GM03348 (cell line): ENCODE results near the gene ACO2.
"Not testable (repeated sequence)": the region's sequence is repeated elsewhere in the genome, so short reads cannot be mapped to it uniquely, and the experiment has no call there.

ENCODE experiments used
- DNase-seq: peaks from one replicate; pipeline ENCODE4 v3.0.0; 2012; ENCODE audit warnings: low spot score

The ACO2 gene

DNA sequence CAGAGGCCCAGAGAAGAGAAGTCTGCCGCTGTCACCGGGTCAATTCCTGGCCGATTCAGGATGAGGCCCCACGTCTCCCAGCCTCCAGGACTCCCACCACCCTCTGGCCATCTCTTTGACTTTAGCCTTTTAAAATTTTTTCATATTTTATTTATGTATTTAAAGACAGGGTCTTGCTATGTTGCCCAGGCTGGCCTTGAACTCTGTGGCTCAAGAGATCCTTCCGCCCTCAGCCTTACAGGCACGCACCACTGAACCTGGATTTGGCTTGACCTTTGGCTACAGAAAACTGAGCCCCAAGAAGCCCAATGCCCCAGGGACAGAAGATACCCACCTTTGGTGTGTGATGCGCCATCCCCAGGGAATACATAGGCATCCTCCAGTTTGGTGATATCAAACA lies 71.4 kb downstream of the ACO2 start:
- DNase-seq: no peak

DNA sequence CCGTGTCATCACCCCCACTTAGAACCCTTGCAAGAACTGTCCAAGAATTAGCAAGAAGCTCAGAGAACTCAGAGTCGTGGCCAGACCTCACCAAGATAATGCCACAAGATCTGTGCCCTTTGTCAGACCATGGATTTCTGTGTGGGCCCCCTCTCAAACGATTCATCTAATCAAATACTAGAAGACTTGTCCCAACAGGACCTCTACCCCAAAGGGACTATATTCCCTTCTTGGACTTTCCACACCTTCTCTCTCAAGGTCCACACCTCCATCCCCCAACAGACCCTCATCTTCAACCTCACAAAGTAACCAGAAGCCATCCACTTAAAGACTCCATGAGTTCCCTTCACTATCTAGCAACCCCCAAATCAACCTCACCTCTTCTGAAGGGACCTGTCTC lies 72.6 kb downstream of the ACO2 start:
- no peak for DNase-seq

DNA sequence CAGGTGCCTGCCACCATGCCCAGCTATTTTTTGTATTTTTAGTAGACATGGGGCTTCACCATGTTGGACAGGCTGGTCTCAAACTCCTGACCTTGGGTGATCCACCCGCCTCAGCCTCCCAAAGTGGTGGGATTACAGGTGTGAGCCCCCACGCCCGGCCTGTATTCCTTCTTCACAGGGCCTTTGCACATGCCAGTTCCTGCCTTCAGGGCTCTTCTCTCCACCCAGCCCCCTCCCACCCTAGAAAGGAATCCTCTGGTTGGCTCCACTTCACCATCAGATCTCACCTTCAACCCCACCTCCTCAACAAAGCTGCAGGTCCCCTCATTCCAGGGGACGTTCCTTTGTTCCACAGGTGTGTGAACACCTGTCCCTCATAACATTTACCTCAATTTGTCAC lies 73.3 kb downstream of the ACO2 start:
- no peak for DNase-seq

DNA sequence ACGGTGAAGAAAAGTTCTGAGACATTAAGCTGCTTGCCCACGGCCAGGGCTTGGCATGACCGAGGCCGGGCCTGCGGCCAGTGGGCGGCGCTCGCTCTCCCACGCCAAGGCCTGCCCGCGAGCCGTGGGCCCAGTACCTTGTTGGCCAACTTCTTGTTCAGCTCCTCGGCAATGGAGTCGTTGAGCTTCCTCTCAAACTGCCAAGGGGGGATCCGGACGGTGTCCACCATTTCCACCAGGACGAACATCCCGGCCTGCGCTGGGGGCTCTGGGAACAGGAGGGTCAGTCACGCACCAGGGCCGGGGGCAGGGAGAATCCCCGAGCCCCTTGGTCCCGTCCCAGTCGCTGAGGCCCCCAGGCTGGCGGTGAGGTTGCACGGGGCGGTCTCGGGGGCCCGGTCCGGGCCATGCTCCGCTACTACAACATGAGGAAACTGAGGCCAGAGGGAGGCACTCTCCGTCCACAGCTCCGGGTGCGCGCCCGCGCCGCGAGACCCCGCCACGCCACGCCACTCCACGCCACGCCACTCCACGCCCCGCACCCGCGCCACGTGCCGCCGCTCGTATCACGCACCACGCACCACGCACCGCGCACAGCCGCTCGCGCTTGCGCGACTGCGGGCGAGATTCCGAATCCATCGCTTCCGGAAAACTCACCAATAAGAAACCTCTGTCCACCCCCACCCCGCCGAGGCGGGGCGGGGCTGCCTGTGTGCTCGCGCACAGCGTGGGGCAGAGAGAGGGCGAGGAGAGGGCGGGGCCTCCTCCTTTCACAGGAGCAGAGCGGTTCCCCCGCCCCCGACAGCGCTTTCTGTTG lies 75.1 kb downstream of the ACO2 start, which contains the start of gene POLR3H:
Gene POLR3H, minus strand, starts transcription at position 617 of the 817 bp plus-strand sequence. Its CDS starts 369 bp downstream, at position 248.
- peak; percentile 99 for DNase-seq

DNA sequence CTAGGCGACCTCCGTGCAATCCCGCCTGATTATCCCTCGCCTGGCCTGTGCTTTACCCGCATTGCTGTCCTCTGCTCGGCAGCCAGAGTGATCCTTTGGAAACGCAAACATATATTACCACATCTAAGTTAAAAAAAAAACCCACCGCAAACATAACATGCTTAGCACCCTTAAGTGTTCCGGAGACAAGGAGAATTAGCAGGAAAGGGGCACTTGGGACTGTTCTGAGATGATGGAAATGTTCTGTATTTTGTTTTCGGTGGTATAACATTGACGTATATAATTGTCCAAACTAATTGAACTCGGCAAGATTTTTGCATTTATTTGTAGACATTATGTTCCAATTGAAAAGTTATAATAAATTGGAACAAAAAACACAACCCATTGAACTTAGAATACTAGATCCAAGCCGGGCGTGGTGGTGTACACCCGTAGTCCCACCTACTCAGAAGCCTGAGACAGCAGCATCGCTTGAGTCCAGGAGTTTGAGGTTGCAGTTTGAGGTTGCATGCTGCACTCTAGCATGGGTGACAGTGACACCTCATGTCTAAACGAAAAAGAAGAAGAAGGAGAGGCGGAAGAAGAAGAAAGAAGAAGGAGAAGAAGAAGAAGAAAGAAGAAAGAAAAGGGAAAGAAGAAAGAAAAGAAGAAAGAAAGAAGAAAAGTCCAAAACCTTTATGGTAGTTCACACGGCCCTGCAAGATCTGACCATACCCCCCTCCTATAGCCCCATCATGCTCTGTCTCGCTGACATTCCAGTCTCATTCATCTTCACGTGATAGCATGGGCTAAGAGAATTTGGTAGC lies 76.0 kb downstream of the ACO2 start:
- no peak for DNase-seq

DNA sequence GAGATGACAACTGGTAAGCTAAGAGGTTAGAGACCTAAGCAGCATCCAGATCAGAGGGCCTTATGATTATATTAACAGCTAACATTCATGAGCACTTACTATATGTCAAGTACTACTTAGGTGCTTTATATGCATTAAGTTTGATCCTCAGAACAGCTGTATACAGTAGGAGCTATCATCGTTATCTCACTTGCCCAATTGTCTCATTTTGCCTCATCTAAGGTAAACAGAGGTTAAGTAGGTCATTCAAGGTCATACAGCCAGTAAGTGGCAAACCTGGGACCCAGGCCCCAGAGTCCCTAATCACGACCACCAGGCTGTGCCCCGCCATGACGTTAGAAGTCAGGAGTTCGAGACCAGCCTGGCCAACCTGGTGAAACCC lies 79.9 kb downstream of the ACO2 start:
- DNase-seq: no peak

DNA sequence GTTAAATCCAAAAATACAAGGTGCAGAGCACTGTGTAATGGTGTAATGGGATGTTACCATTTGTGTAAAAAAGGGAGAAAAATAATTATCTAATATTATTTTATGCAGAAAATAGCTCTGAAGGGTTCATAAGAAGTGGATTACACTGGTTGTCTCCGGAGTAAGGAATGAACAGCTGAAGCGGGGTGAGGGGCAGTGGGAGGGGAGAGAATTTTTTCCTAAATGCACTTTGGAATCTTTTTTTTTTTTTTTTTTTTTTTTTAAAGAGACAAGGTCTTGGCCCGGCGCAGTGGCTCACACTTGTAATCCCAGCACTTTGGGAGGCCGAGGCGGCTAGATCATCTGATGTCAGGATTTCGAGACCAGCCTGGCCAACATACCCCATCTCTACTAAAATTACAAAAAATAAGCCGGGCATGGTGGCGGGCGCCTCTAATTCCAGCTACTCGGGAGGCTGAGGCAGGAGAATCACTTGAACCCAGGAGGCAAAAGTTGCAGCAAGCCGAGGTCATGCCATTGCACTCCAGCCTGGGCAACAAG lies 82.1 kb downstream of the ACO2 start:
- DNase-seq: no peak

DNA sequence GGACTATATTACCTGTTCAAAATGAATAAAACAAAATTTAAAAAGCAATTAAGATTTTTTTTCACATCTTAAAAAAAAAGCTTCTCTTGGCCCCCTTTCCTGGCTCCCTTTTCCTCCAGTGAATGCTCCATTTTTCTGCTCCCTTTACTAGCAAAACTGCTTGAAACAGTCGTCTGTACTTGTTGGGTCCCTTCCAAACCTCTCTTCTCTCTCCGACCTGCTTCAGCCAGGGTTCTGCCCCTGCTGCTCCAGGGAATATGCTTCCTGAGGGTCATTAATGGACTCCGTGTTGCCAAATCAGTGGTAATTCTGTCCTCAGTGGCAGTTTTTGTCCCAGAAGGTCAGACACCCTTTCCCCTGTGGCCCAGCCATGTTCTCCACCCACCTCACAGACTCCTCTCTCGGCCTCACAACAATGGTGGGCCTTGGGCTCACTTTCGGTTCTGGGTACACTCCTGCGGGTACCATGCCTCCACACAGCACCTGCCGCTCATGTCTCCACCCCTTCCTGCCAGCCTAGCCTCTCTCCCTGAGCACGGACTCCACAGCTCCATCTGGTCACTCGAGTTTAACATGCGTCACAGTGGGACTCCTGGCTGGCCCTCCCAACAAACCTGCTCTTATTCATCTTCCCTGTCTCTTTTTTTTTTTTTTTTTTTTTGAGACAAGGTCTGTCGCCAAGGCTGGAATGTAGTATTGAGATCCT lies 83.1 kb downstream of the ACO2 start:
- no peak for DNase-seq

DNA sequence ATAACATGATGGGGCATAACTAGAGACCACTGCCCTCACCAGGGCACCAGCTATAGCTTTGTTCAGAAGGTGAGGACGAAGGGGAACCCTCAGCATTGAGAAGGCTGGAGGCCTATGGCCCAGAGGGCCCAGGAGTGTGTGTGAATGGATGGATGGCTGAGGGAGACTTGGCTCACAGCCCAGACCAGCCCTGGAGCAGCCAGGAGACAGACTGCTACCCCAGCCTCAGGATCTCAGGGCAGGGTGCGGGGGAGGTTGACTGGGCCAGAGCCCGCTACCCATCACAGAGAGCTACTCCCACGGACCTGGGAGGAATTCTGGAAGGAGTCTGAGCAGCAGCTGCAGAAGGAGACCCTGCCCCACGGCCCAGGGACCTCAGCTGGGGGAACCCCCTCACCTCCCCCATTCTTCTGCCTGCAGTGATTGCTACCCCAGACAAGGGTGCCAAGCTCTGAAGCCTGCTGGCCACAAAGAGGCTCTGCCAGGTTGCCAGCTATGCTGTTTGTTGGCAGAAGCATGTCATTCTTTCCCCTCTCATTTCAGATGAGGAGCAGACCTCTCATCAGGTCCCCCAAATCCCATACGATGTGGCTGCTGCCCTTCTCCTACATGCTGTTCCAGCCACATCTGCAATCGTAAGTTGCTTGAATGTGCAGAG lies 86.5 kb downstream of the ACO2 start:
- no peak for DNase-seq

DNA sequence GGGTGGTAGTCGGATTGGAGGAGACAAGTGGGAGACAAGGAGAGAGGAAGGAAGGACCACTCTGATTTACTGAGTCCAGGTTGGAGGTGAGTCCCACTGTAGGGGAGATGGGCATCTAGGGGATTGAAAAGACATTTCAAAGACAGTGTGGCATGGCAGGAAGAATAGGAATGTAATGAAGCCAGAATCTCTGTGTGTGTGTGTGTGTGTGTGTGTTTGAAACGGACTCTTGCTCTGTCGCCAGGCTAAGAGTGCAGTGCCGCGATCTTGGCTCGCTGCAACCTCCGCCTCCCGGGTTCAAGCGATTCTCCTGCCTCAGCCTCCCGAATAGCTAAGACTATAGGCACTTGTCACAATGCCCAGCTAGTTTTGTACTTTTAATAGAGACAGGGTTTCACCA lies 87.6 kb downstream of the ACO2 start:
- DNase-seq: no peak

DNA sequence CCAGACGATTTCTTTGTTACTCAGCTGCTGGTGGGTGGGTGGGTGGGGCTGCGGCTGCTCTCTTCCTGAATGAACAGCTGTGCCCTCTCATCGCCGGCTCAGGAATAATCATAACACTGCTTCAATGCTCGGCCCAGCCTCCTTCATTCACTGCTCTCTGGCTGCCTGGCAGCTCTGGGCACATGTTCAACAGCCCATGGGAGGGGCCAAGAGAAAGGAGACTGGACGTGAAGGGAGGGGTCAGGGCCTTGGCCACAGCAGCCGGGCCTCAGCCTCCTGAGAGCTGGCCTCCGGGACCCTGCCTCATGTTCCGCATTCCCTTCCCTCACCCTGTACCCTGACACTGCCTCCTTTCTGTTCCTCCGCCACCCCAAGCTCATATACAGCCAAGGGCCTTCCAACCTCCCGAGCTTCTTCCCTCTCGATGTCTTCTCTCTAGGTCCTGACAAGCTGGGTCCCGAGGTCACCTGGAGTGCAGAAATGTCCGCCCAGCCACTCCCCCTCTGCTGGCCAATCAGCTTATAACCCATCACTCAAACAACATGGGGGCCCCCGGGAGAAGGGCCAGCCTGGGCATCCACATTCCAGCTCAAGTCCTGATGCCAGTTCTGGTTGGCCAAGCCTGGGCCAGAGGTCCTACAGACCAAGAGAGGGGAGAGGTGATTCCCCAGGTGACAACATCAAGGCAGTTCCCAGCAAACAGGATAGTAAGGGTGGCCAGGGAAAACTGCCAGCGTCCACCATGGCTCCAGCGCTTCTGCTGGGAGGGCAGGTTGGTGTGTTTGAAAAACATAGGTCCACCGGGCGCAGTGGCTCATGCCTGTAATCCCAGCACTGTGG lies 88.7 kb downstream of the ACO2 start:
- DNase-seq: peak; percentile 92

DNA sequence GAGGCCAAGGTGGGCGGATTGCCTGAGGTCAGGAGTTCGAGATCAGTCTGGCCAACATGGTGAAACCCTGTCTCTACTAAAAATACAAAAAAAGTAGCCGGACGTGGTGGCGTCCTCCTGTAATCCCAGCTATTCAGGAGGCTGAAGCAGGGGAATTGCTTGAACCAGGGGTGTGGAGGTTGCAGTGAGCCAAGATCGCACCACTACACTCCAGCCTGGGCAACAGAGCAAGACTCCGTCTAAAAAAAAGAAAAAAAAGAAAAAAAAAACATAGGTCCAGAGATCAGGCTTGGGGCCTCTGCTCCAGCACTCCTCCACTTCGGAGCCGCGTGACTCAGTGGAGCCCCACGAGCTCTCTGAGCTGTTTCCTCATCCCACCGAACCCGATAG lies 89.3 kb downstream of the ACO2 start:
- not testable (repeated sequence) for DNase-seq

DNA sequence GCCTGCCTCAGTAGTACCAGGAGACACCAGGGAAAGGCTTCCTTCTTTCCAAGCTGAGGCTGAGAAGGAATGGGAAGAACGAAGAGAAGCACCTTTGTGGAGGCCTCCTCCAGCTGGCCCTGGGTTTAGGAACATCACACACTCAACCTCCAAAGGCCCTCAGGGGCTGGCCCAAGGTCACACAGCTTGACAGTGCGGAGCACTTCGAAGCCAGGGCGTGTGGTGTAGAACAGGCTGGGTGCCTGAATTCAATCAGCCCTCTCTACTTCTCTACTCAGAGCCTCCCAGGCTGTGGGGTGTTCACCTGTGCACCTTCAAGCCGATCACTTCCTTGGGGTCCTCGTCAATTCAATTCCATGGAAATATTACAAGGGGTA lies 91.2 kb downstream of the ACO2 start:
- no peak for DNase-seq

DNA sequence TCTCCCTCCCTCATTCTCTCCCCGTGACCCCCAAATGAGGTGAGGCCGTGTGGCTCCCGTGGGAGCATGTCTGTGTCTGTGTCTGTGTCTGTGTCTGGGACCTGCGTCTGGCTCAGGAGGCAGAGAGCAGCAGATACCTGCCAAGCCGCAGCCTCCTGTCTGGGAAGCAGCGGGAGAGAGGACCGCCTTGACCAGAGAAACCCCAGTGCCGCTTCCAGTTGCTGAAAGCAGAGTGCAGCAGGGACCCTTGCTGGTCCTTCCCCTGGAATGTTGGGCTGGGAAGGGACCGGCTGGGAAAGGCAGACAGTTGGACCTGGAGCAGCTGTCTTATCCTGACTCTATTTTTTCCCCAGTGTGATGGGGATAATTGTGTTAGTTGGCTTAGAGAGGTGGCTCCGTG lies 92.4 kb downstream of the ACO2 start:
- no peak for DNase-seq

DNA sequence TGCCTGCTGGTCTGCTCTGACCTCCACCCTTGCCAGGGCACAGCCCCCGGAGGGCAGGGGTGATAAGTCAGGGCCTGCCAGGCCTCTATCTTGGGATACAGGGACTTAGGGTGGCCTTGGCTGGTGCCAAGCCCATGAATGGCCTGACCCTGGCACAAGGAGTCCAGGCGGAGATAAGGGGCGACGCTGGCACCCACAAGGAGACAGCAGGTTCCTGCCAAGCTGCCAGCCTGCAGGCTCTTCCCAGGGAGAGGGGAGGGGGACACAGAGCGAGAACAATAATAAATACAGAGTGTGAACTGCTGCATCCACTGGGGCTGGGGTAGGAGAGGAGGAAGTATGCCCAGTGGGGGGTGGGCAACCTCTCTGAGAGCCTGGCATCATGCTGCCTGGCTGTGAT lies 92.9 kb downstream of the ACO2 start:
- no peak for DNase-seq

DNA sequence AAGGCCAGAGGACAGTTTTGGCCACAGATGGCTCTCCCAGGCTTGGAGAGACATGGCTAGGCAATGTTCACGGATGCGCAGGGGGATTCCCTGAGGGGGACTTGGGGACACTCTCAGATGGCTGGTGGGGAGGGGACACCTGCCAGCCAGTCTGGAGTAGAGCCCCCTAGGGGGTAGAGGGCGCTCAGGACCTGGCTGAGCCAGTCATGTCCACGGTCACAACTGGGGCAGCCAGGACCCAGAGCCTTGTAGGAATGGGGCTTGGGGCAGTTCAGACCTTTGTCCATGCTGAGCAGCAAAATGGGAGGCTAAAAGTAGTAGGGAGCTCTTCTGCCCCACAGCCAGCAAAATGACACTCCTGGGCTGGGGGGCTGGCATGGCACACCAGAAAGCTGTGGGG lies 93.5 kb downstream of the ACO2 start:
- no peak for DNase-seq

DNA sequence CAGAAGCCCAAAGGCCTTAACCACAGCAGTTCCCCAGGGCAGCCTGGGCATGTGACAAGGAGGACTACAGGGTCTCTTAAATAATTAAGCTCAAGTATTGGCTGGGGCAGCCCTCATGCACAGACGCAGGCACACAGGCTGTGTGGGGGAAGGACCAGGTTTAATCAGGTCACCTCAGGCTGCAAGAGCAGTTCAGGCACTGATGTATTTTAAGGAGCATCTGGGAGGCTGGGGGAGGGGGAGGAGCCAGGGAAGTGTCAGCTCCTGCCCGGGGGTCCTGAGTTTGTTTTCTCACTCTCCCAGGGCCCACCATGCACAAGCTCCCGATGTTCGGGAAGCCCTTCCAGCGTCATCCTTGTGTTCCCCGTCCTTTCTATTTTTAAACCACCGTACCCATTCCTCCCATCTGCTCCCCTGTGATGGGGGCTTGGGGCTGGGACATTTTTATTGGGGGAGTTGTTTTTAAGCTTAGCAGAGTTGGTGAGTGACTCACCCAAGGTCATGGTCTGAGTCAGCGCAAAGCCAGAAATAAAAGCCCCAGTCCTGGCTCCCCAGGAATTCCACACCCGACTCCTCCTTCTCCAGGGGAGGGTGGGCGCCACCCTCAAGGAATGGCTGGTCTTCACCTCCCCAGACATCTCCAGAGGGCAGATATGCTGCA lies 94.3 kb downstream of the ACO2 start:
- peak; percentile 80 for DNase-seq

DNA sequence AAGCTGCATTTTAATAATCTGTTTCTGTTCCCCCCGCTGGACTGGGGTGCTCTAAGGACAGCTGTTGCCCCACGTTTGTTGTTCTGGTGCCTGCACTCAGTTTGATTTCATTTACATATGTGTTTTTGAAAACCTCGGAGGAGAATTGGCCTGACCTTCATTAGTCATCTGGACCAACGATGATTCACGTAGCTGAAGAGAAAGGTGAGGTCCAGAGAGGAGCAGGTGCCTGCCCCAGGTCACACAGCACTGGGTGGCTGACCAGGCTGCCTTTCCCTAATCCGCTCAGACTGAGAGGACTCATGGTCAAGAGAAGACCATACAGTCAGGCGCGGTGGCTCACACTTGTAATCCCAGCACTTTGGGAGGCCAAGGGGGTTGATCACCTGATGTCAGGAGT lies 95.6 kb downstream of the ACO2 start:
- no peak for DNase-seq

DNA sequence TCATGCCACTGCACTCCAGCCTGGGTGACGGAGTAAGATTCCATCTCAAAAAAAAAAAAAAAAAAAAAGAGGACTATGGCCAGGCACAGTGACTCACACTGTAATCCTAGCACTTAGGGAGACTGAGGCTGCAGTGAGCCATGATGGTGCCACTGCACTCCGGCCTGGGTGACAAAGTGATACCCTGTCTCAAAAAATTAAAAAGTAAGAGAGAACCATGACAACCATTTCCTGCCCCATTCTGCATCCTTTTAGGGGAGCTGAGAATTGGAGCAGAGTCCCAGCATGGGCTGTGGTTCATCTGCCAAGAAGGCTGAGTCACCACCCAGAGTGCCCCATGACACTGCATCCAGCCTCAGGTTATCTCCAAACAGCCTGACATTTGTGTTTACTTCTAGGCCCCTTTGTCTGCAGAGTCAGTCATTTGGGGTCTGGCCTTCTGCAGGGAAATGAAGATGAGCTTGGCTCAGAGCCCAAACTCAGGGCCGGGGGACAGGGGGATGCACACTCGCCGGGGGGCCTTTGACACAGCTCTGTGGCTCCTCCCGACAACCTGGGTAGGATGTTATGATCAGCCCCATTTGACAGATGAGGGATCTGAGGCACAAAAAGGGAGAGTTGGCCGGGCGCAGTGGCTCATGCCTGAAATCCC lies 96.6 kb downstream of the ACO2 start:
- DNase-seq: peak; percentile 84

DNA sequence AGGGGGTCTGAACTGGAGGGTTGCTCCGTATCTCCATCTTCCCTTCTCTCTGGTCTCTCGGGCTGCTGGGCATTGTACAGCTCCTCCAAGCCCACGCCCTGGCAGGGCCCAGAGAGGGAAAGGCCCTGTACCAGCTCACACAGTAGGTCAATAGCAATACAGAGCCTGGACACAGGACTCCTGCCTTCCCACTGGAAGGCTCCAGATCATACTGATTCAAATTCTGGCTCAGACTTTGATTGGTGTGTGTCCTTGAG lies 98.5 kb downstream of the ACO2 start:
- DNase-seq: no peak
